Measurements from ENCODE around the gene AGPAT1. TPM values are rescaled to one million over a fixed set of nuclear protein-coding genes. Genes with fewer than 3 reads are reported as not detected.
A peak's percentile ranks its signal among the peaks of the same experiment; 100 is the strongest.

The AGPAT1 gene
- total and polyA plus RNA-seq, 2 of the 13 experiments (the other 11 are each of a cell fraction or from before 2014, with no cell fraction given), result 51.3 to 139 TPM

DNA sequence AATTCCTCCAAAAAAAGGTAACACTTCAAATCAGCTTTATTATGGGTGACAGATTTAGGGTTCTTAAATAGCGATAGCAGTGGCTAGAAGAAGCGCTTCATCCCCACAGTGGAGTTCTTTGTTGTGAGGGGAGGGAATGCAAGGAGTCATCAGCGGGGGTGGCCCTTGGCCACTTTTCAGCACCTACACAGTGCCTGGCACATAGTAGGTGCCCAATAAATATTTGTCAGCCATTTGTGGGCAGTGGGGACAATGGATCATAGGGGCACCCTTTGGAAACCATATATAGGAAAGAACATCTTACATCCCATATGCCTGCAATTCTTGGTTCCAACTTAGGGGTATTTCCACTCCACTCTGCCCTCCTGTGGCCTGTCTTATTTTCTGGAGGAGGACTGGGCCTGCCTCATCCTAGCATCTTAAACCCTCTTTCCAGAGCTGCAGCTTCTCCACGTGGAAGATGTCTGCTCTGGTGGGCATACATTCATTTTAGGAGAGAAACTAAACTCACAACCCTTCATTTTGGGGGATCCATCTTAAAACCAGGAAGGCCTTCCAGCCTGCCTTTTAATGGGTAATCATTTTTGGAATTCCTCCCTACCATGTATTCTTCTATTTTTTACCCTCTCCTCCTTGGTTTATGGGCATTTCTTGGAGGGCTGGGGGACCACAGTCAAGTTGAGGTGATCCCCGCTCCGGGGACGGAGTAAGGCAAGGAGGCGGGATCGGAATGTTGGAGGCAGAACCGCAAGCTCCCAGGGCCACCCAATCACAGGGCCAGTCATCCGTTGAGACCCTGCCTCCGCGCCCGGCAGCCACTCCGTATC lies 19.2 kb upstream of the AGPAT1 start (continued):
- TF ChIP-seq, protein P1, sequence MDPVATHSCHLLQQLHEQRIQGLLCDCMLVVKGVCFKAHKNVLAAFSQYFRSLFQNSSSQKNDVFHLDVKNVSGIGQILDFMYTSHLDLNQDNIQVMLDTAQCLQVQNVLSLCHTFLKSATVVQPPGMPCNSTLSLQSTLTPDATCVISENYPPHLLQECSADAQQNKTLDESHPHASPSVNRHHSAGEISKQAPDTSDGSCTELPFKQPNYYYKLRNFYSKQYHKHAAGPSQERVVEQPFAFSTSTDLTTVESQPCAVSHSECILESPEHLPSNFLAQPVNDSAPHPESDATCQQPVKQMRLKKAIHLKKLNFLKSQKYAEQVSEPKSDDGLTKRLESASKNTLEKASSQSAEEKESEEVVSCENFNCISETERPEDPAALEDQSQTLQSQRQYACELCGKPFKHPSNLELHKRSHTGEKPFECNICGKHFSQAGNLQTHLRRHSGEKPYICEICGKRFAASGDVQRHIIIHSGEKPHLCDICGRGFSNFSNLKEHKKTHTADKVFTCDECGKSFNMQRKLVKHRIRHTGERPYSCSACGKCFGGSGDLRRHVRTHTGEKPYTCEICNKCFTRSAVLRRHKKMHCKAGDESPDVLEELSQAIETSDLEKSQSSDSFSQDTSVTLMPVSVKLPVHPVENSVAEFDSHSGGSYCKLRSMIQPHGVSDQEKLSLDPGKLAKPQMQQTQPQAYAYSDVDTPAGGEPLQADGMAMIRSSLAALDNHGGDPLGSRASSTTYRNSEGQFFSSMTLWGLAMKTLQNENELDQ (CRISPR knock-in tag; IDR thresholded peaks at IDR 0.05; ENCODE audit: borderline replicate concordance), result no peak
- TF ChIP-seq RORA (CRISPR knock-in tag; IDR thresholded peaks at IDR 0.05) (no peak), ZNF205 (CRISPR knock-in tag; IDR thresholded peaks at IDR 0.05) (0 out of 2 replicates have a peak, but pooled peaks have one; percentile 17), ZFP36 (IDR thresholded peaks at IDR 0.05; ENCODE audit: borderline replicate concordance, low read depth, low read length, partially characterized antibody) (no peak), ZKSCAN1 (IDR thresholded peaks at IDR 0.05; ENCODE audit: low read length) (peak; percentile 86), ZNF891 (CRISPR knock-in tag; IDR thresholded peaks at IDR 0.05) (no peak), ZNF160 (CRISPR knock-in tag; IDR thresholded peaks at IDR 0.05) (no peak), AGO2 (optimal IDR thresholded peaks at IDR 0.05; ENCODE audit: low read depth, low read length) (no peak), JARID2 (CRISPR knock-in tag; IDR thresholded peaks at IDR 0.05; ENCODE audit: insufficient replicate concordance) (peak; percentile 12), HOXA3 (CRISPR knock-in tag; IDR thresholded peaks at IDR 0.05) (no peak), DPF2 (CRISPR knock-in tag; IDR thresholded peaks at IDR 0.05; ENCODE audit: borderline replicate concordance, low read depth) (no peak), ZNF644 (CRISPR knock-in tag; IDR thresholded peaks at IDR 0.05; ENCODE audit: low read depth) (no peak)
- TF ChIP-seq, protein P2, sequence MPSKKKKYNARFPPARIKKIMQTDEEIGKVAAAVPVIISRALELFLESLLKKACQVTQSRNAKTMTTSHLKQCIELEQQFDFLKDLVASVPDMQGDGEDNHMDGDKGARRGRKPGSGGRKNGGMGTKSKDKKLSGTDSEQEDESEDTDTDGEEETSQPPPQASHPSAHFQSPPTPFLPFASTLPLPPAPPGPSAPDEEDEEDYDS (CRISPR knock-in tag; IDR thresholded peaks at IDR 0.05), result peak; percentile 95
- TF ChIP-seq, protein P3, sequence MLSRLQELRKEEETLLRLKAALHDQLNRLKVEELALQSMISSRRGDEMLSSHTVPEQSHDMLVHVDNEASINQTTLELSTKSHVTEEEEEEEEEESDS (CRISPR knock-in tag; IDR thresholded peaks at IDR 0.05; ENCODE audit: borderline replicate concordance), result peak; percentile 29; the same call in 1 of the 2 replicates
- TF ChIP-seq, protein P4, sequence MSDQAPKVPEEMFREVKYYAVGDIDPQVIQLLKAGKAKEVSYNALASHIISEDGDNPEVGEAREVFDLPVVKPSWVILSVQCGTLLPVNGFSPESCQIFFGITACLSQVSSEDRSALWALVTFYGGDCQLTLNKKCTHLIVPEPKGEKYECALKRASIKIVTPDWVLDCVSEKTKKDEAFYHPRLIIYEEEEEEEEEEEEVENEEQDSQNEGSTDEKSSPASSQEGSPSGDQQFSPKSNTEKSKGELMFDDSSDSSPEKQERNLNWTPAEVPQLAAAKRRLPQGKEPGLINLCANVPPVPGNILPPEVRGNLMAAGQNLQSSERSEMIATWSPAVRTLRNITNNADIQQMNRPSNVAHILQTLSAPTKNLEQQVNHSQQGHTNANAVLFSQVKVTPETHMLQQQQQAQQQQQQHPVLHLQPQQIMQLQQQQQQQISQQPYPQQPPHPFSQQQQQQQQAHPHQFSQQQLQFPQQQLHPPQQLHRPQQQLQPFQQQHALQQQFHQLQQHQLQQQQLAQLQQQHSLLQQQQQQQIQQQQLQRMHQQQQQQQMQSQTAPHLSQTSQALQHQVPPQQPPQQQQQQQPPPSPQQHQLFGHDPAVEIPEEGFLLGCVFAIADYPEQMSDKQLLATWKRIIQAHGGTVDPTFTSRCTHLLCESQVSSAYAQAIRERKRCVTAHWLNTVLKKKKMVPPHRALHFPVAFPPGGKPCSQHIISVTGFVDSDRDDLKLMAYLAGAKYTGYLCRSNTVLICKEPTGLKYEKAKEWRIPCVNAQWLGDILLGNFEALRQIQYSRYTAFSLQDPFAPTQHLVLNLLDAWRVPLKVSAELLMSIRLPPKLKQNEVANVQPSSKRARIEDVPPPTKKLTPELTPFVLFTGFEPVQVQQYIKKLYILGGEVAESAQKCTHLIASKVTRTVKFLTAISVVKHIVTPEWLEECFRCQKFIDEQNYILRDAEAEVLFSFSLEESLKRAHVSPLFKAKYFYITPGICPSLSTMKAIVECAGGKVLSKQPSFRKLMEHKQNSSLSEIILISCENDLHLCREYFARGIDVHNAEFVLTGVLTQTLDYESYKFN (CRISPR knock-in tag; conservative IDR thresholded peaks at IDR 0.05), result no peak
- TF ChIP-seq, protein P5, sequence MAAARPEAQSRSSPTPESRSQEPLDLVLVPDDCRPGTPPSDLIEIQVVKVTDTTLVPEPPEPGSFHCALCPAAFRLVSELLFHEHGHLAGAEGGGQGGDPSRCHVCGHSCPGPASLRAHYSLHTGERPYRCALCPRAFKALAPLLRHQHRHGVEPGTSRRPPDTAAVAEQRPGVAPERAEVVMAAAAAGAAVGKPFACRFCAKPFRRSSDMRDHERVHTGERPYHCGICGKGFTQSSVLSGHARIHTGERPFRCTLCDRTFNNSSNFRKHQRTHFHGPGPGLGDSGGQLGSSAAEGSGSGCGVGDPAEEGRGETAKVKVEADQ (CRISPR knock-in tag; IDR thresholded peaks at IDR 0.05; ENCODE audit: borderline replicate concordance), result 0 out of 2 replicates have a peak, but pooled peaks have one; percentile 29
